Naive thymus-derived CD8-positive, alpha-beta T cell (primary cell): ENCODE results near the gene NPHP4. TPM values are rescaled to one million over a fixed set of nuclear protein-coding genes. Genes with fewer than 3 reads are reported as not detected.
"Not testable (repeated sequence)": the region's sequence is repeated elsewhere in the genome, so short reads cannot be mapped to it uniquely, and the experiment has no call there.

ENCODE experiments used
- ATAC-seq, 2 donors: fragments of 150-1000 bp; cut with Tn5 transposase in 1 of 2; sonication (Bioruptor Pico), chemical (Tn5 transposase) in 1 of 2; 1 replicate in 1 of 2; 2 replicates in 1 of 2; pipeline ENCODE4 v1.10.0; 2021; ENCODE audit warnings: mild to moderate bottlenecking in 2 of 2, moderate library complexity in 2 of 2
- POLR2A ChIA-PET: fragments of 350-600 bp; sonication (Branson Sonifier 250); formaldehyde crosslinking; loops from one replicate; lab custom pipeline; 2021; ENCODE audit warnings: antibody characterized with exemption; lab: Charles Lee
- DNase-seq, 10 donors: peaks; one replicate each; pipeline versions ENCODE4 v3.0.0 to v3.0.0-alpha.2; 2020 to 2022
- H3K27ac Mint-ChIP-seq, 10 donors: one replicate each; pipeline ENCODE4 v1.8.0; 2020 to 2022; ENCODE audit warnings: mild to moderate bottlenecking in 10 of 10, mixed read lengths in 10 of 10, moderate library complexity in 4 of 10, inconsistent platforms in 1 of 10
- H3K27me3 Mint-ChIP-seq, 5 donors: one replicate each; pipeline ENCODE4 v1.8.0; 2021 to 2022; ENCODE audit warnings: mixed read lengths in 5 of 5
- H3K36me3 Mint-ChIP-seq, 3 donors: one replicate each; pipeline ENCODE4 v1.8.0; 2020 to 2022; ENCODE audit warnings: mixed read lengths in 3 of 3, mild to moderate bottlenecking in 2 of 3, inconsistent platforms in 1 of 3
- H3K4me1 Mint-ChIP-seq, 4 donors: one replicate each; pipeline ENCODE4 v1.8.0; 2021 to 2022; ENCODE audit warnings: mixed read lengths in 4 of 4
- H3K4me3 Mint-ChIP-seq, 10 donors: one replicate each; pipeline ENCODE4 v1.8.0; 2020 to 2022; ENCODE audit warnings: mild to moderate bottlenecking in 10 of 10, mixed read lengths in 10 of 10, moderate library complexity in 6 of 10, inconsistent platforms in 1 of 10
- H3K9me3 Mint-ChIP-seq, 9 donors: one replicate each; pipeline ENCODE4 v1.8.0; 2020 to 2022; ENCODE audit warnings: mixed read lengths in 9 of 9, mild to moderate bottlenecking in 3 of 9, inconsistent platforms in 1 of 9, moderate library complexity in 1 of 9
- polyA plus RNA-seq, 3 donors: library from polyadenylated mRNA; unstranded; fragments of 300-500 nt; fragmentation: Illumina TruSeq; gene quantifications; one replicate each; pipeline ENCODE4 v1.2.3, GENCODE V29; 2021
- total RNA-seq, 8 experiments: library from RNA in 2 of 8; stranded (reverse) in 2 of 8; gene quantifications; one replicate each; pipeline ENCODE4 v1.2.3 and lab custom pipeline; 2021 to 2026

The NPHP4 gene
- total and polyA plus RNA-seq, 5 experiments from 2014 or later = 0.14 to 6.3 (median 0.97) TPM

GRCh38 chr1:6022193-6022592, 30.0 kb upstream of the NPHP4 start:
- Mint-ChIP-seq H3K4me3 (no peak overlapping the region), H3K27me3 (no peaks in the 10 kb centered on the region), H3K27ac (peak overlapping the region in 1 of 10 donors; percentile 73), H3K36me3 (peaks cover 0 to 7% (median 5%) of the 10 kb centered on the region in 3 donors), H3K4me1 (peaks cover 14 to 19% (median 16%) of the 10 kb centered on the region in 4 donors), H3K9me3 (peaks cover 0 to 13% (median 0%) of the 10 kb centered on the region in 9 donors)
- DNase-seq (no peak), ATAC-seq (no peak)
- POLR2A ChIA-PET = no interaction called here

DNA sequence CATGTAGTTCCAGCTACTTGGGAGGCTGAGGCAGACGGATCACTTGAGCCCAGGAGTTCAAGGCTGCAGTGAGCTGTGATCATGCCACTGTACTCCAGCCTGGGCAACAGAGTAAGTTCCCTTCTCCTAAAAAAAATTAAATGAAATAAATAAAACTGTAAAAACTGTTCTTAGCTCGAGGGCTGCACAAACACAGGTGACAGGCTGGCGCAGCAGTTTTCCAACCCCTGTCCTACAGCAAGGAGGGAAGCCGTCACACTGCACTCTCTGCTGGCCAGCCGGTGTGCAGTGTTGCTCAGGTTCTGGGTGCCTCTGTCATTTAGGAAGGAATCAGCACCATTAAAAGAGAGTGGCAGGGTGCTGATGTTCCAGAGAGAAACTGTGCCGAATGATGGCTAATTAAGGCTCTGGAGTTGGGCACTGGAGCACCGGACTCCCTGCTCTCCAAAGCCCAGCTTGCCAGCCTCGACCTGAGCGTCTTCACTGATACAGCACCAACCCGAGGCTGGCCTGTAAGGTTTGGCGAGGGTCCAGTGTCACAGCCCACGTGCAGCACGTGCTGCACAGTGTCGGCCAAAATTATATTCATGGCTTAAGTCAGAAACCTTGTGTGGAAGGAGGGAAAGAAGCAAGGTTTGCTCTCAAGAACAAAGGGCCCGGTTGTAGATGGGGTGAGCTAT, 27.1 kb upstream of the NPHP4 start:
- no peak overlapping the region for H3K27ac Mint-ChIP-seq
- DNase-seq (no peak), ATAC-seq (no peak)
- no peak overlapping the region for H3K4me3 Mint-ChIP-seq
- POLR2A ChIA-PET = no interaction called here
- no peaks in the 10 kb centered on the region for H3K27me3 Mint-ChIP-seq
- peaks cover 0 to 13% (median 0%) of the 10 kb centered on the region in 9 donors for H3K9me3 Mint-ChIP-seq
- H3K4me1 Mint-ChIP-seq = peaks cover 0 to 8% (median 5%) of the 10 kb centered on the region in 4 donors
- peaks cover 0 to 10% (median 8%) of the 10 kb centered on the region in 3 donors for H3K36me3 Mint-ChIP-seq

GRCh38 chr1:6017654-6018053, 25.4 kb upstream of the NPHP4 start:
- peaks cover 0 to 11% (median 8%) of the 10 kb centered on the region in 3 donors for H3K36me3 Mint-ChIP-seq
- H3K27ac Mint-ChIP-seq, DNase-seq, POLR2A ChIA-PET, H3K27me3 Mint-ChIP-seq, H3K4me3 Mint-ChIP-seq, ATAC-seq: not testable (repeated sequence)
- peaks cover 0 to 13% (median 0%) of the 10 kb centered on the region in 9 donors for H3K9me3 Mint-ChIP-seq
- H3K4me1 Mint-ChIP-seq = peaks cover 0 to 15% (median 13%) of the 10 kb centered on the region in 4 donors

DNA sequence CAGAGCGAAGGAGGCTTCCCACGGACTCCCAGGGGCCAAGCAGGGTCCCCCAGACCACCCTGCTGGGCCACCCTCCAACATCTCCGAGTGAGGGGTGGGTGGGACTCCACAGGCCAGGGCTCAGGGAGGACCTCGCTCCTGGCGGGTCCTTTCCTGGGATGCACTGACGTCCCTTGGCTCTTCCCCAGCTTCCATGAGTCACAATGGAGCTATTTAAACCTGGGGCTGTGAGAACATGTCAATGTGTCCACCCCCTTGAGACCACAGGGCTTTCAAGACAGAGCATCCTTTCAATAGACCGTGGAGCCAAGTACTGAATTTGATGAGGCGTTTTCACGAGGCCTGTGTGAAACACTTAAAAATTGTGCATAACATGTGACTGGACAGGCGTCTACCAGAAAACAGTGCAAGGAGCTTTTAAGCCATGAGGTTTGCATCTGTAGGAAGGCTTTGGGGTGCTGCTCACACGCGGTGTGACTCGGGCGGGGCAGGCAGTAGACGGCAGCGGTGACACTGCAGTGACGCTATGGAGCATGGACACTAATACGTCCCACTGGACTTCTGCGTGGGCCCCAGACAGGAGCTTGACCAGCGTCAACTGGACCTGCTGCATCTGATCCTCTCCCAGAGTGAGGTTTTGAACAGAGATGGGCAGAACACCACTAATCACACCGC, 24.1 kb upstream of the NPHP4 start:
- peaks cover 0 to 13% (median 8%) of the 10 kb centered on the region in 3 donors for H3K36me3 Mint-ChIP-seq
- H3K4me3 Mint-ChIP-seq = no peak overlapping the region
- H3K9me3 Mint-ChIP-seq = peaks cover 0 to 2% (median 0%) of the 10 kb centered on the region in 9 donors
- DNase-seq (no peak), ATAC-seq (no peak)
- peak overlapping the region in 1 of 10 donors; percentile 30 for H3K27ac Mint-ChIP-seq
- POLR2A ChIA-PET = no interaction called here
- no peaks in the 10 kb centered on the region for H3K27me3 Mint-ChIP-seq
- peaks cover 0 to 19% (median 12%) of the 10 kb centered on the region in 4 donors for H3K4me1 Mint-ChIP-seq

- Mint-ChIP-seq H3K36me3 (peaks cover 0 to 7% (median 3%) of the 10 kb centered on the region in 3 donors), H3K4me3 (no peak overlapping the region), H3K27ac (peak overlapping the region in 3 of 10 donors; percentile 60 to 95 (median 67)), H3K27me3 (no peaks in the 10 kb centered on the region), H3K9me3 (no peaks in the 10 kb centered on the region), H3K4me1 (peaks cover 0 to 30% (median 20%) of the 10 kb centered on the region in 4 donors)
- DNase-seq (no peak), ATAC-seq (no peak)
- POLR2A ChIA-PET = interaction anchor here (1.3 kb wide), 1 partner anchor 12 kb away, joined by 3 read pairs; no protein-coding TSS in a partner anchor
Observed at GRCh38 chr1:6014130-6014999, 22.1 kb upstream of the NPHP4 start.

DNA sequence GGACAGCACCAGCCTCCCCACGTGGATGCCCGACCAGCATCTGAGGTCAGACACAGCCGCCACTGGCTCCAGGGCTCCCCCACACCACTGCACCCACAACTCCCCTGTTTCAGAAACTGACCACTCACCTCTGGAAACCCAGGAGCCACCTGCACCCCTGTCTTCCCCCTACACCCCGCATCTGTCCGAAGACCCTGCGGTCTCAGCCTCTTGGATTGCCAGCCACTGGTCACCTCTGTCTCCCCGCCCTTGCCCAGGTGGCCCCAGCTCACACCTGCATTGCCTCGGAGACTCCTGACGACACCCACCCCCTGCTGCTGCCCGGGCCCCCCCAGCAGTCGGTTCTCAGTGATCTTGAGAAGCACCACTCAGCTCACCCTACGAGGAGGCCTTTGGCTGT, 21.3 kb upstream of the NPHP4 start:
- no peak for DNase-seq
- peaks cover 0 to 31% (median 20%) of the 10 kb centered on the region in 4 donors for H3K4me1 Mint-ChIP-seq
- H3K36me3 Mint-ChIP-seq = peaks cover 0 to 7% (median 3%) of the 10 kb centered on the region in 3 donors
- no peaks in the 10 kb centered on the region for H3K9me3 Mint-ChIP-seq
- H3K4me3 Mint-ChIP-seq = no peak overlapping the region
- H3K27me3 Mint-ChIP-seq = no peaks in the 10 kb centered on the region
- POLR2A ChIA-PET = interaction anchor here (0.6 to 1.0 kb wide), 2 partner anchors 21 to 290 kb away, joined by 3 read pairs; partner anchors contain the start of gene NPHP4
- H3K27ac Mint-ChIP-seq = peak overlapping the region in 5 of 10 donors; percentile 6 to 95 (median 72)
- ATAC-seq = no peak

DNA sequence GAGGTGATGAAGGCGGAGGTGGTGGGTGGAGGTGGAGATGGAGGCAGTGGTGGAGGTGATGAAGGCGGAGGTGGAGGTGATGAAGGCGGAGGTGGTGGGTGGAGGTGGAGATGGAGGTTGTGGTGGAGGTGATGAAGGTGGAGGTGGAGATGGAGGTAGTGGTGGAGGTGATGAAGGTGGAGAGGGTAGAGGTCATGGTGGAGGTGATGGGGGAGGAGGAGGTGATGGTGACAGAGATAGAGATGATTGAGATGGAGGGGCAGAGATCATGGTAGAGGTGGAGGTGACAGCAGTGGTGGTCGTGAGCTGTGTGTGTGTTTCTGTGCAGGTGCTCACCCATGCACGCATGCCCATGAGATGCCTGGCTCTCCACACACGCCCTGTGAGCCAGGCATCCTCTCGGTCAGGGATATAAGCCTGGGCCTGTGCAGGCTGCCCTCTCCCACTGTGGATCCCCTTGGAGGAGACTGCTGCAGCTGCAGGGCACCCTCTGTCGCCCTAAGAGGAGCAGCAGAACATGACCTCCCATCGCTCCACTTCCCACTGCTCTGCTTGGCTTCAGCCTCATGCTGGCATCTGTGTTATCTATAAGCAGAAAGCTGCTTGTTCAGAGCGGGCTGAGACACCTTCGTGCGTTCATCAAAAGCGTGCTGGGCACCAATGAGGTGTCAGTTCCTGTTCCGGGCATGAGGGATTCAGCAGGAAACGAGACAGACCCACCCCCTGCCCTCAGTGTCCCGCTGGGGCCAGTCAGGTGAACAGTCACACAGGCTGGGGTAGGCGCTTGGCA, 20.5 kb upstream of the NPHP4 start:
- Mint-ChIP-seq H3K27me3 (no peaks in the 10 kb centered on the region), H3K36me3 (peaks cover 0 to 5% (median 3%) of the 10 kb centered on the region in 3 donors)
- POLR2A ChIA-PET = interaction anchor here (0.6 to 1.0 kb wide), 2 partner anchors 20 to 291 kb away, joined by 3 read pairs; partner anchors contain the start of gene NPHP4

DNA sequence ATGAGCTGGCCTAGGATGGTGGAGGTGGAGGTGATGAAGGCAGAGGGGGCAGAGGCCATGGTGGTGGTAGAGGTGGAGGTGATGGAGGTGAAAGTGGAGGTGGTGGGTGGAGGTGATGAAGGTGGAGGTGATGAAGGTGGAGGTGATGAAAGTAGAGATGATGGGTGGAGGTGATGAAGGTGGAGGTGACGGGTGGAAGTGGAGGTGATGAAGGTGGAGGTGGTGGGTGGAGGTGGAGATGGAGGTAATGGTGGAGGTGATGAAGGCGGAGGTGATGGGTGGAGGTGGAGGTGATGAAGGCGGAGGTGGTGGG, 19.7 kb upstream of the NPHP4 start:
- H3K27ac Mint-ChIP-seq = peak overlapping the region in 3 of 10 donors; percentile 25 to 63 (median 53)

More for the DNA sequence above, 20.5 kb upstream of the NPHP4 start:
- ATAC-seq = peak; percentile 72 to 80
- Mint-ChIP-seq H3K4me3 (peak overlapping the region in 1 of 10 donors; percentile 85), H3K27ac (peak overlapping the region in 7 of 10 donors; percentile 54 to 95 (median 72)), H3K9me3 (no peaks in the 10 kb centered on the region), H3K4me1 (peaks cover 0 to 34% (median 20%) of the 10 kb centered on the region in 4 donors)
- no peak for DNase-seq

GRCh38 chr1:6011161-6011945, 19.1 kb upstream of the NPHP4 start:
- DNase-seq (no peak), ATAC-seq (no peak)
- H3K9me3 Mint-ChIP-seq = no peaks in the 10 kb centered on the region
- H3K27me3 Mint-ChIP-seq = no peaks in the 10 kb centered on the region
- POLR2A ChIA-PET = no interaction called here
- peaks cover 0 to 3% (median 2%) of the 10 kb centered on the region in 3 donors for H3K36me3 Mint-ChIP-seq
- H3K4me1 Mint-ChIP-seq = peaks cover 12 to 43% (median 25%) of the 10 kb centered on the region in 4 donors
- peak overlapping the region in 8 of 10 donors; percentile 13 to 94 (median 76) for H3K27ac Mint-ChIP-seq
- peak overlapping the region in 1 of 10 donors; percentile 33 for H3K4me3 Mint-ChIP-seq

More for the DNA sequence above, 19.7 kb upstream of the NPHP4 start:
- H3K9me3 Mint-ChIP-seq = no peaks in the 10 kb centered on the region
- peaks cover 7 to 39% (median 23%) of the 10 kb centered on the region in 4 donors for H3K4me1 Mint-ChIP-seq
- POLR2A ChIA-PET = no interaction called here
- peak overlapping the region in 1 of 10 donors; percentile 14 for H3K4me3 Mint-ChIP-seq
- DNase-seq (no peak), ATAC-seq (no peak)
- no peaks in the 10 kb centered on the region for H3K27me3 Mint-ChIP-seq
- peaks cover 0 to 4% (median 3%) of the 10 kb centered on the region in 3 donors for H3K36me3 Mint-ChIP-seq

GRCh38 chr1:6010554-6010953, 18.3 kb upstream of the NPHP4 start:
- H3K27ac Mint-ChIP-seq = peak overlapping the region in 6 of 10 donors; percentile 52 to 94 (median 80)
- H3K27me3 Mint-ChIP-seq = no peaks in the 10 kb centered on the region
- H3K4me1 Mint-ChIP-seq = peaks cover 12 to 44% (median 25%) of the 10 kb centered on the region in 4 donors

More at GRCh38 chr1:6010554-6010953, 18.3 kb upstream of the NPHP4 start:
- POLR2A ChIA-PET = interaction anchor here (0.6 kb wide), 1 partner anchor 194 kb away, joined by 4 read pairs; no protein-coding TSS in a partner anchor
- DNase-seq (no peak), ATAC-seq (no peak)
- H3K9me3 Mint-ChIP-seq = no peaks in the 10 kb centered on the region
- H3K36me3 Mint-ChIP-seq = peaks cover 0 to 3% (median 2%) of the 10 kb centered on the region in 3 donors
- peak overlapping the region in 1 of 10 donors; percentile 4 for H3K4me3 Mint-ChIP-seq
